AG20443 (cell line): ENCODE data around the gene TAF3.

Source experiments
- DNase-seq: peaks from one replicate; pipeline ENCODE4 v3.0.0; 2012; ENCODE audit warnings: low spot score, mixed read lengths

Gene TAF3

DNA sequence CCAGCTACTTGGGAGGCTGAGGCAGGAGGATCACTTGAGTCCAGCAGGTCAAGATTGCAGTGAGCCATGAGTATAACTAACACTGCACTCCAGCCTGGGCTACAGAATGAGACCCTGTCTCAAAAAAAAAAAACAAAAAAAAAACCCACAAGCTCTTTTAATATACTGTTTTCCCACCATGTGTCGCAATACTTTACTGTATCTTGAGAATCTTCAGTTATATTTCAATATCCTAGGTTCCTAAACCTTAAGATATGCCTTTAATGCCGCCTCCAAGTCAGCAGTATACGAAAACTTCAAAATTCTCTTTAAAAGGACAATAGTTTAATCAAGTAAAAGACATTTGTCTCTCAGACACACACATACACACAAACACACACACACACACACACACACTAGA lies 62.8 kb downstream of the TAF3 start:
- DNase-seq = no peak

DNA sequence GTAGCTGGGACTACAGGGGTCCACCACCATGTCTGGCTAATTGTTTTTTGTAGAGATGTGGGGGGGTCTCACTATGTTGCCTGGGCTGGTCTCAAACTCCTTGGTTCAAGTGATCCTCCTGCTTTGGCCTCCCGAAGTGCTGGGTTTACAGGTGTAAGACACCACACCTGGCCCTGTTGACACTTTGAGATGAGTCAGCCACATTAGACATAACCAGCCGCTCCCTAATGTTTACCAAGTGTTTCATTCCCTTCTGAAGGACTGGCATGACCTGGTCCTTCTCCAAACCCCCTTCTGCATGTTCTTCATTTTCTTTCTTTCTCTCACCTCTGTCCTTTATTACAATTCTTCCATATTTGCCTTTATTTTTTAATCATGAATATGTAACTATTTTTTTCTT lies 67.8 kb downstream of the TAF3 start:
- DNase-seq = no peak

DNA sequence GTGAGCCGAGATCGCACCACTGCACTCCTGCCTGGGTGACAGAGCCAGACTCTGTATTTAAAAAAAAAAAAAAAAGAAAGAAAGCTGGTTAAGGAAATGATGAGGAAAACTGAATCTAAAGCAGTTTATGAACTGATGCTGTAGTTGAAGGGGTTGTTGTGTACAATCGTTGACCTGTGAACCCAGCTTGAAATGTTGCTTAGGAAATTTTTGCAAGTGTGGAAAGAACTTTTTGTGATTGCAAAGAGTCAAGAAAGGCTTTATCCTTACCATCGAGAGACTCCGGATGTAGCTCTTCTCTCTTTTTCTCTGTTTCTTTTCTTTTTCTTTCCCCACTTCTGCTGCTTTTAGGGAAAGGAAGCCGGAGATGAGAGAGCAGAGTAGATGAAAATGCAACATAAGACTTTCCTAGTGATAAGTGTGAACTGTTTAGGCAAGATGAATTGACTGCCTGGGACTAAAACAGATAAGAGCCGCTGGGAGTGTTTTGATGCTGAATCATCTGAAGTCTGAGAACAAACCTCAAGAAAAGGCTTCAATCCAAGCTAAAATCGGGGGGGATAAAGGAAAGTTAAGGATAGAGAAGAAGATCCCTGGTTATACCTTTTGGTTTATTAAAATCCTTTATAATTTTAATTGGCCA lies 69.0 kb downstream of the TAF3 start:
- DNase-seq = no peak

- no peak for DNase-seq
These were observed 71.7 kb downstream of the TAF3 start for GRCh38 chr10:7889947-7890542.

- DNase-seq = peak; percentile 25
These were observed 72.5 kb downstream of the TAF3 start for GRCh38 chr10:7890781-7891180.

DNA sequence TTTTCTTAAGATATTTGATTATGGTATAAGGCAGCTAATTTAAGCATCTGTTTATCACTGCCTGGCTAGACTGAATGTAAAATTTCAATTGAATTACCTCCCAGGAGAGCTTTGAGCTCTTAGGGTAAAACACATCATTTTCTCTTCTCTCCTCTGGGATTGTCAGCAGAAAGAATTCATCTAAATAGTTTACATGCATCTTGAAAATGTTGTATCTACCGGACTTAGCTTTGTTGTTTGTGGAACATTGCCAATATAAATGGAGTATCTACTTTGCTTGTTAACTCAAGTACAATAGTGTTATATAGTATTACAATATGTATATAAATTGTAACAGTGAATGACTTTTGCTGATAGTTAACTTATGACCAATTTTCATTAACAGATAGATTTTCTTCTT lies 73.3 kb downstream of the TAF3 start:
- no peak for DNase-seq

DNA sequence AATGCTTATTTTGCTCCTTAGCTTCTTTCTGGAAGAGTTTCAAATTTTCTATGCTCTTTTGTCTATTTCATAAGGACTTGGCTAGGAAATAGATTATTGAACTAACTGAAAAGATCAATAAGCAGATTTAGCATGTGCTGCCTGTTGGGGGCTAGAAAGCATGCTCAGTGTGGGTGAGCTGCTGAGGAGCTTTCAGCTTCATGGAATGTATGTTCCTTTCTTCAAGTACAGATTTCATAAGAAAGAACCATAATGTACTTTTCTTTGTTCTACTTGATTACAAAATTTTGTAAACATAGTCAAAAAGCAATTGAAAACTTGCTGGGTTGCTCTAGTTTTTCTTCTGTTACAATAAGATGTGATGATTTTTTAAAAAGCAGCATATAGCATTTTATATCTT lies 73.8 kb downstream of the TAF3 start:
- no peak for DNase-seq

- no peak for DNase-seq
These were observed 77.4 kb downstream of the TAF3 start for GRCh38 chr10:7895699-7896090.

- no peak for DNase-seq
These were observed 78.0 kb downstream of the TAF3 start for GRCh38 chr10:7896297-7896696.

GRCh38 chr10:7901256-7901655 lies 83.0 kb downstream of the TAF3 start:
- no peak for DNase-seq

DNA sequence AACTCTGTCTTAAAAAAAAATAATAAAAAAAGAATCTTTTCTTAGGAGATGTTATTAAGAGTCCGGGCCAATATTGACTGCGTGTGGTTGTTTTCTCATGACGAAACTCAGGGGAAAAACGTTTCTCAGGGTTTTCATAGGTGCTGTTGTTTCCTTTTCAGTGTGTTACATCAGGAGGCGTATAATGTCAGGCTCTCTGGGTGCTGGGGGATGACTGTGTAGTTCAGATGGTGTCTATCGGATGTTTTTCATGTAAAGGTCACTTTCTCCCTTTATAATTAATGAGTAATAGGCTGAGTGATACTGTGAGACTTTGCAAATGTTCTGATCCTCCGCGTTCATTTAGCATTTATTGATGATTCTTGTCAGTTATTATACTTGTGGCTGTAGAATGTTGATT lies 84.1 kb downstream of the TAF3 start:
- no peak for DNase-seq

DNA sequence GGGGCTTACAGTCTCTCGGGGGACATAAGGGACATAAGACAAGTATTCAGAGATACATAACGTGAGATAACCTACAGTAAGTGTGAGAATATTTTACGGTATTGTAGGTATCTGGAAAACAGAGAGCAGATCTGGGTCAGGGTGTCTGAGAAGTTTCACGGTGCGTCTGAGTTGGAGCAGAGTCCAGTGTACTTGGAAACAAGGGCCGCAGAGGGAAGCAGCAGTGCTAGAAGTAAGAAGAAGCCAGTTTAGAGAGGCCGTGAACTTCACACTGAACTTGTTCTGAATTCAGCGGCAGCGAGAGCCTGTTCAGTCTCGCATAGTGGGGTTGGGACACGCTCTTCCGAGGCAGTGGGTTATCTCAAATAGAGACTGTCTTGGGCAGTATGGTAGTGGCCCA lies 85.5 kb downstream of the TAF3 start:
- no peak for DNase-seq

- no peak for DNase-seq
These were observed 87.8 kb downstream of the TAF3 start for GRCh38 chr10:7906128-7906527.

GRCh38 chr10:7908541-7909210 lies 90.4 kb downstream of the TAF3 start:
- DNase-seq = no peak

- no peak for DNase-seq
These were observed 95.0 kb downstream of the TAF3 start for GRCh38 chr10:7913126-7913872.

GRCh38 chr10:7915923-7916536 lies 97.7 kb downstream of the TAF3 start:
- DNase-seq = peak; percentile 17

GRCh38 chr10:7917736-7918135 lies 99.4 kb downstream of the TAF3 start:
- no peak for DNase-seq

GRCh38 chr10:7922707-7923106 lies 104.4 kb downstream of the TAF3 start:
- no peak for DNase-seq

DNA sequence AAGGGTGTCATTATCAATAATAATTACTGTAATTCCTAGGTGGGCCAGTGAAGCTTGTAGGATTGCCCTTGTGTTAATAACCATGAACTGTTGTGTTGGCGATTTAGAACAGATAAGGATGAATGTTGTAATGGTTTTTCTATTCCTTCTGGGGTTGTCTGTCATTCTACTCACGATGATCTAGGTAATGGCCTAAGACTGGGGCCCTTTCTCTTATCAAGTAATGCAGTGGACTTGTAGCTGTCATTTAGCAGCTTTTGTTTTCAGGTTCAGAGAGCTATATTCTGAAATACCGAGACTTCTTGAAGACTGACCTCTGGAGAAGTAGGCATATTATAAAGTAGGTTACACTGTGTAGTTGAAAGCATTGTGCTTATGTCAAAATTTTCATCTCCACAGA lies 110.2 kb downstream of the TAF3 start:
- no peak for DNase-seq

- no peak for DNase-seq
These were observed 114.2 kb downstream of the TAF3 start for GRCh38 chr10:7932301-7933036.

DNA sequence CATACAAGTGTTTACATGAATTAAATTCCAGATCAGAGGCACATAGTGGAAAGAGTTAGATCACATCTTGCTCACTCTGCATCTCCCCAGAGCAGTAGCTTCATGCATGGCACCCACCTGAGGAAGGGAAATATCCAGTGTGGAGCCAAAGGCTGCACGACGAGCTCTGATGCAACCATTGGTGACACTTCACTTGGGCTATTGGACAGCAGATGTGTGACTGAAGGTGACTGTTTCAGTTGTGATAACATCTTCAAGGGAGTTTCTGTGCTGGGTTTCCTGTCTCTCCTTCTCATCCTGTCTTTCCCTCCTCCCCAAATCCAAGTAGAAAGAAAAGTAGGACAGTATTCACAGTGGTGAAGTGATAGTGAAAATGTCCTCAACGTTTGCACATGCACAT lies 115.0 kb downstream of the TAF3 start:
- no peak for DNase-seq

GRCh38 chr10:7933757-7934156 lies 115.5 kb downstream of the TAF3 start:
- DNase-seq = no peak
